ENCODE measurements around the gene AMBRA1.

- TF ChIP-seq ZNF274 (IDR thresholded peaks at IDR 0.05; ENCODE audit: borderline replicate concordance, extremely low read depth, low read length) (no peak), CTCF (IDR thresholded peaks at IDR 0.05; ENCODE audit: control extremely low read depth in 1 of 3, insufficient read depth in 1 of 3, low read depth in 1 of 3, low read length in 3 of 3) (no peak), JUN (IDR thresholded peaks at IDR 0.05; ENCODE audit: low read depth, low read length) (no peak), CEBPB (IDR thresholded peaks at IDR 0.05; ENCODE audit: low read depth, low read length) (no peak), YY1 (IDR thresholded peaks at IDR 0.05; ENCODE audit: low read depth, low read length) (no peak), POLR2A (IDR thresholded peaks at IDR 0.05; ENCODE audit: control extremely low read depth in 1 of 2, low read depth in 2 of 2, low read length in 2 of 2) (no peak), PHF8 (conservative IDR thresholded peaks at IDR 0.05; ENCODE audit: low read depth, low read length) (no peak), RNF2 (IDR thresholded peaks at IDR 0.05; ENCODE audit: borderline replicate concordance, low read depth, low read length, missing control alignments, poor library complexity, severe bottlenecking) (no peak)
Measured at GRCh38 chr11:46350695-46351094, 243.1 kb downstream of the AMBRA1 start.

Measured in H1 (cell line).